GM12875 (cell line): ENCODE data around the gene SH3PXD2A.

ENCODE experiments used
- H3K4me3 ChIP-seq: one replicate; pipeline ENCODE4 v1.5.1; 2011; ENCODE audit warnings: low read depth, low read length, control low read depth
- CTCF ChIP-seq: IDR thresholded peaks from 2 replicates; pipeline ENCODE4 v1.5.1; 2011; ENCODE audit warnings: low read depth, mild to moderate bottlenecking, control low read depth, inconsistent platforms, low read length, moderate library complexity, borderline replicate concordance; ENCODE audit not compliant: insufficient read depth

The SH3PXD2A gene

DNA sequence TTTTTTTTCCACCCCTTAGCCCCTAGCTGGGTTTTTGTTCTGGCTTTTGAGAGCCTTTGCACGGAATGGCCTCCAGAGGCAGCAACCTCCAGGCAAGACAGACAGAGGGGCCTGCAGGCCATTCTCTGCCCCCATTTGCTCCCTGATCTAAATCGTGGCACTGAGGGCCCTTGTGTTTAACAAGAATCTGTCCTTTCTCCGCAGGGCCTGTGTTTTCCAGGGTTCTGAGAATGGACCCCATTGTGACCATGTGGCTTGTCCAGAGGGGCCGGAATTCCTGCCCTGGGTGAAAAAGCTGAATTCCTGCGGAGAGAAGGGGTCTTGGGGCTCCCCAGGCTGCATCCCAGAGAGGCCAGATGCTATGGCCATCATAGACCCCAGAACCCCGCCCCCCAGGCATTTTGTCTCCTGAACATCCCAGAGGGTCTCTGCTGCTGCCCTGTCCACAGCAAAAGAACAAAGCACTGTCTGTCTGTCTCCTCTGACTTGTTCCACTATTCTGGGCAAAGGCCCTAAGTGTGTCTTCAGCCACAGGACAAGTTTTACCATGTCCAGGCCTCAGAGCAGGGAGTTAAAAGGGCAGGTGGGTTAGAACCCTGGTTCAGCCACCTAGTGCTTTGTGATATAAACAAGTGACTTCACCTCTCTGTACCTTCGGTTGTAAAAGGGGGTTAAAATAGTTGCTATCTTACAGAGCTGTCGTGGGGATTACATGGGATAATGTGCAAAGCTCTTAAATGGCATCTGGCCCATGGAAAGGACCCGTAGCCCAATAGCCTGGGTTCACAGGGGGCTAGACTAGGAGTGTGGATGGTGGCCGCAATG is 155.6 kb downstream of the SH3PXD2A start:
- 0 out of 2 replicates have a peak, but pooled peaks have one; percentile 11 for TF ChIP-seq CTCF
- H3K4me3 ChIP-seq = no peak overlapping the region

- H3K4me3 ChIP-seq = no peak overlapping the region
- no peak for TF ChIP-seq CTCF
Observed at GRCh38 chr10:103698266-103698665, 157.1 kb downstream of the SH3PXD2A start.

- no peak overlapping the region for H3K4me3 ChIP-seq
- TF ChIP-seq CTCF = no peak
Observed at GRCh38 chr10:103697787-103698186, 157.6 kb downstream of the SH3PXD2A start.

DNA sequence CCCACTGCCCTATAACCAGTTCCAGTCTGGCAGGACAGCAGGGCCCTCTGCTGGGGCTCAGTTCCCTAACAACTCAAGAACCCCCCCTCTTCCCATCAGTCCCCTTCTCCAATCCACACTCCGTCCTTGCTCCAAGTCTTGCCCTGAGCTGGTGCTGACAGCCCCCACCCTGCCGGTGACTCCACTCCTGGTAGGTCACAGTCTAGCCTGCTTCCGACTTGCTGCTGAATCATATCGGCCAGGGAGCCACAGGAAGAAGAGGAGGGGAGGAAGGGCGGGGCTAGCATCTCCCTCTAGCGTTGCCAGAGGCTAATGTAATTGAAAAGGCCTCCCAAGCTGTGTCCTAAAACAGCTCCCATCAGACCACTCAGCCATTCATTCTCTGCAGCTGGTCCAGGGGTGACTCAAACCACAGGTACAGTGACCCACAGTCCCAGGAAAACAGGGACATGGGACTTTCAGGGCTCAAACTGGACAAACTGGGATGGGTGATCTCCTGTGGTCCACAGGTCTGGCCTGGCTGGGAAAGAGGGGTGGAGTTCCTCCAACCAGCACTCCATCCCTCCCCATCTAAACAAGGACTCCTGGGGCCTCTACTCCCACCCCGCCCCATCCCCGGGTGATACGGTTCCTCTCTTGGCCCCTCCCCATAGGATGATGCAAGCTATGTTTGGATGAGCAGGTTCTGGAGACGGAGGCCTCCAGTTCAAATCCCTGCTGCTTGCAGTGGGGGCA is 158.8 kb downstream of the SH3PXD2A start:
- TF ChIP-seq CTCF = peak; percentile 53
- H3K4me3 ChIP-seq = no peak overlapping the region

DNA sequence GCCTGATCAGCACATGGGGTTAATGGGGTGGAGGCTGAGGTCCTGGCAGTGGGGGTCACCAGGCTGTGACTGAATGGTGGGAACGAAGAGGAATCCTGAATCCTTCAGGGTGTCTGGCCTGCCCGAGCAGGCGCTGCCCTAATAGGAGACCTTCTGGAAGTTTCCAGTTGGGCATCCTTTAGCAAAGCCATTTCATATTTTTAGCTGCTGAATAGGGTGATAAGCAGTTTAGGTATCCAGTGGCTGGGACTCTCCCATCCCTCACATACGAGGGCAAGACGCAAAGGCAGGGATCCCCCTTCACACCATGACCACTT is 159.3 kb downstream of the SH3PXD2A start:
- no peak for TF ChIP-seq CTCF
- H3K4me3 ChIP-seq = no peak overlapping the region

DNA sequence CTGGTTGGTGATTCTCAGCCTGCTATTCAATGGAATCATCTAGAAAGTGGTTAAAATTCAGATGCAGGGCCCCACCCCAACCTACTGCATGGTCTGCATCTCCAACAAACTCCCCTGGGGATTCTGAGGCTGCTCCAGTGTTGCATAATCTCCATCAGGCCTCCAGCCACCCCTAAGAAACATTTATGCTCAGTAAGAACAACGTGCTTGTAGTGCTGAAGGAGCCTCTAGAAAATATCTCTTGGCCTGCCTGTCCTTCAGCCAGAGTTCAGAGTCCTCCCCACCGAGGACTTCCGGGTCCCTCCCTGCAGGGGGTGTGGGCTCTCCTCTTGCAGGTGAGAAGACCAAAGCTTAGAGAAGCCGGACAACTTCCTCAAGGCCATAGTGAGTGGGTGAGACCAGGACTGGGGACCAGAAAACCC is 159.8 kb downstream of the SH3PXD2A start:
- no peak for TF ChIP-seq CTCF
- no peak overlapping the region for H3K4me3 ChIP-seq

- H3K4me3 ChIP-seq = peak overlapping the region; percentile 64
- no peak for TF ChIP-seq CTCF
Observed at GRCh38 chr10:103693812-103694205, 161.6 kb downstream of the SH3PXD2A start.
